H9 (cell line): ENCODE data around the gene TUBB4B. TPM values are rescaled to one million over a fixed set of nuclear protein-coding genes. Genes with fewer than 3 reads are reported as not detected.

Source experiments
- DNase-seq: peaks from one replicate; pipeline ENCODE4 v3.0.0-alpha.2; 2017
- H2AFZ ChIP-seq: one replicate; pipeline ENCODE4 v1.6.1; 2013; ENCODE audit warnings: mild to moderate bottlenecking, low read length, control low read depth, moderate library complexity
- H2AK5ac ChIP-seq: 2 replicates; pipeline ENCODE4 v1.6.1; 2013; ENCODE audit warnings: low read length, control low read depth, mixed read lengths; ENCODE audit not compliant: insufficient read length
- H2BK120ac ChIP-seq: one replicate; pipeline ENCODE4 v1.6.1; 2013; ENCODE audit warnings: low read depth, mild to moderate bottlenecking, low read length, control low read depth, inconsistent platforms; ENCODE audit not compliant: poor library complexity, severe bottlenecking
- H2BK12ac ChIP-seq: 2 replicates; pipeline ENCODE4 v1.6.1; 2013; ENCODE audit warnings: low read length, control low read depth, mixed read lengths, low read depth; ENCODE audit not compliant: insufficient read length
- H2BK15ac ChIP-seq: 2 replicates; pipeline ENCODE4 v1.6.1; 2013; ENCODE audit warnings: low read depth, low read length, control low read depth
- H2BK20ac ChIP-seq: one replicate; pipeline ENCODE4 v1.6.1; 2013; ENCODE audit warnings: low read depth, mild to moderate bottlenecking, low read length, control low read depth, inconsistent platforms; ENCODE audit not compliant: poor library complexity, severe bottlenecking
- H2BK5ac ChIP-seq: 2 replicates; pipeline ENCODE4 v1.6.1; 2013; ENCODE audit warnings: low read length, control low read depth, mixed read lengths; ENCODE audit not compliant: insufficient read length
- H3K14ac ChIP-seq: 2 replicates; pipeline ENCODE4 v1.6.1; 2013; ENCODE audit warnings: low read length, control low read depth; ENCODE audit not compliant: insufficient read depth
- H3K18ac ChIP-seq: 2 replicates; pipeline ENCODE4 v1.6.1; 2013; ENCODE audit warnings: low read depth, mild to moderate bottlenecking, mixed read lengths, low read length, control low read depth; ENCODE audit not compliant: insufficient read length
- H3K23ac ChIP-seq: 2 replicates; pipeline ENCODE4 v1.6.1; 2013; ENCODE audit warnings: low read length, control low read depth, mixed read lengths, low read depth; ENCODE audit not compliant: insufficient read length
- H3K23me2 ChIP-seq: 2 replicates; pipeline ENCODE4 v1.6.1; 2013; ENCODE audit warnings: low read depth, mild to moderate bottlenecking, mixed read lengths, low read length, control low read depth; ENCODE audit not compliant: insufficient read length, poor library complexity, severe bottlenecking
- H3K27ac ChIP-seq: 2 replicates; pipeline ENCODE4 v1.5.1; 2013; ENCODE audit warnings: low read length, control low read depth, mixed read lengths, low read depth; ENCODE audit not compliant: insufficient read length
- H3K27me3 ChIP-seq: 2 replicates; pipeline ENCODE4 v1.6.1; 2013; ENCODE audit warnings: low read length, control low read depth, inconsistent platforms; ENCODE audit not compliant: insufficient read depth
- H3K4ac ChIP-seq: 2 replicates; pipeline ENCODE4 v1.6.1; 2013; ENCODE audit warnings: low read depth, mild to moderate bottlenecking, control low read depth, inconsistent platforms, low read length, moderate library complexity
- H3K4me1 ChIP-seq: 2 replicates; pipeline ENCODE4 v1.6.1; 2013; ENCODE audit warnings: low read length, control low read depth, inconsistent platforms; ENCODE audit not compliant: insufficient read depth
- H3K4me2 ChIP-seq: 2 replicates; pipeline ENCODE4 v1.6.1; 2013; ENCODE audit warnings: low read length, control low read depth, mixed read lengths; ENCODE audit not compliant: insufficient read length, insufficient read depth
- H3K56ac ChIP-seq: 2 replicates; pipeline ENCODE4 v1.6.1; 2013; ENCODE audit warnings: low read depth, mild to moderate bottlenecking, mixed read lengths, low read length, control low read depth; ENCODE audit not compliant: insufficient read length
- H3K79me1 ChIP-seq: 2 replicates; pipeline ENCODE4 v1.6.1; 2013; ENCODE audit warnings: low read depth, mild to moderate bottlenecking, moderate library complexity, low read length, control low read depth, inconsistent platforms; ENCODE audit not compliant: insufficient read depth, poor library complexity, severe bottlenecking
- H3K79me2 ChIP-seq: 2 replicates; pipeline ENCODE4 v1.6.1; 2013; ENCODE audit warnings: low read length, control low read depth, inconsistent platforms; ENCODE audit not compliant: insufficient read depth
- H3K9ac ChIP-seq: 2 replicates; pipeline ENCODE4 v1.6.1; 2013; ENCODE audit warnings: low read length, control low read depth, mixed read lengths; ENCODE audit not compliant: insufficient read length; ENCODE audit errors: extremely low read depth
- H3K9me3 ChIP-seq: one replicate; pipeline ENCODE4 v1.6.1; 2013; ENCODE audit warnings: low read depth, low read length, inconsistent platforms; ENCODE audit not compliant: control insufficient read depth
- H3T11ph ChIP-seq: one replicate; pipeline ENCODE4 v1.6.1; 2013; ENCODE audit warnings: mild to moderate bottlenecking, low read length, control low read depth, inconsistent platforms
- H4K20me1 ChIP-seq: one replicate; pipeline ENCODE4 v1.6.1; 2013; ENCODE audit not compliant: control insufficient read depth, insufficient read length, insufficient read depth
- H4K5ac ChIP-seq: 2 replicates; pipeline ENCODE4 v1.6.1; 2013; ENCODE audit warnings: low read depth, mild to moderate bottlenecking, mixed read lengths, low read length, control low read depth; ENCODE audit not compliant: insufficient read length
- H4K8ac ChIP-seq: replicated peaks from 2 replicates; pipeline ENCODE4 v1.6.1; 2013; ENCODE audit warnings: low read length, control low read depth, mixed read lengths, low read depth; ENCODE audit not compliant: insufficient read length
- H4K91ac ChIP-seq: 2 replicates; pipeline ENCODE4 v1.6.1; 2013; ENCODE audit warnings: low read depth, mild to moderate bottlenecking, moderate library complexity, mixed read lengths, low read length, control low read depth; ENCODE audit not compliant: insufficient read length
- H3K27ac Mint-ChIP-seq, 3 experiments: 2 replicates in 2 of 3; 3 replicates in 1 of 3; pipeline ENCODE4 v1.8.0; 2020 to 2021; ENCODE audit warnings: mixed read lengths in 3 of 3, mild to moderate bottlenecking in 1 of 3, moderate library complexity in 1 of 3
- H3K27me3 Mint-ChIP-seq: 2 replicates; pipeline ENCODE4 v1.8.0; 2021; ENCODE audit warnings: low read depth, mild to moderate bottlenecking, moderate library complexity, mixed read lengths
- H3K36me3 Mint-ChIP-seq, 3 experiments: 2 replicates in 2 of 3; 3 replicates in 1 of 3; pipeline ENCODE4 v1.8.0; 2020 to 2021; ENCODE audit warnings: low read depth in 3 of 3, mixed read lengths in 3 of 3; ENCODE audit not compliant: insufficient read depth in 1 of 3
- H3K4me1 Mint-ChIP-seq, 2 experiments: 2 replicates each; pipeline ENCODE4 v1.8.0; 2020; ENCODE audit warnings: mixed read lengths in 2 of 2
- H3K4me3 Mint-ChIP-seq, 2 experiments: 2 replicates in 1 of 2; 3 replicates in 1 of 2; pipeline ENCODE4 v1.8.0; 2020 to 2021; ENCODE audit warnings: mild to moderate bottlenecking in 2 of 2, mixed read lengths in 2 of 2, moderate library complexity in 1 of 2
- H3K9me3 Mint-ChIP-seq, 2 experiments: 2 replicates in 1 of 2; 3 replicates in 1 of 2; pipeline ENCODE4 v1.8.0; 2020; ENCODE audit warnings: mild to moderate bottlenecking in 2 of 2, mixed read lengths in 2 of 2, moderate library complexity in 1 of 2
- CTCF ChIP-seq: fragments of 200-600 bp; sonication (generic); conservative IDR thresholded peaks from 3 replicates; pipeline ENCODE4 v1.8.0; 2021; ENCODE audit warnings: antibody characterized with exemption, mild to moderate bottlenecking
- WGBS: extraction: QIAGEN DNeasy Blood & Tissue Kit; methylation state at CpG from one replicate; pipeline ENCODE4 v1.1.7; 2013; ENCODE audit warnings: missing lambda C conversion rate, low lambda C conversion rate, mixed read lengths; ENCODE audit not compliant: insufficient read length; ENCODE audit errors: extremely low coverage; 5-methylcytosine and 5-hydroxymethylcytosine counted together
- total RNA-seq: library from RNA; stranded (reverse); gene quantifications from 2 replicates; pipeline ENCODE4 v1.2.1, GENCODE V29; 2021

The TUBB4B gene
- total RNA-seq, 1 experiment from 2014 or later = 378 TPM

GRCh38 chr9:137204731-137205125 is 36.4 kb upstream of the TUBB4B start:
- TF ChIP-seq CTCF = no peak
- Histone ChIP-seq H3K9me3 (no peaks in the 10 kb centered on the region), H2BK12ac (no peak overlapping the region), H3K23me2 (peaks cover 8% of the 10 kb centered on the region), H4K20me1 (no peaks in the 10 kb centered on the region), H4K5ac (no peak overlapping the region), H4K91ac (no peak overlapping the region), H3K23ac (no peak overlapping the region), H2BK15ac (no peak overlapping the region), H2AFZ (no peak overlapping the region), H3K14ac (no peak overlapping the region), H2AK5ac (no peak overlapping the region), H3K79me1 (peaks cover 19% of the 10 kb centered on the region), H3K4me1 (no peaks in the 10 kb centered on the region; the same call in 1 of the 2 replicates), H3K18ac (no peak overlapping the region), H3T11ph (no peak overlapping the region), H3K4ac (no peak overlapping the region), H3K4me2 (peak overlapping the region; percentile 68), H3K27ac (no peak overlapping the region), H3K79me2 (peaks cover 13% of the 10 kb centered on the region; the same call in 1 of the 2 replicates), H2BK120ac (no peak overlapping the region), H3K9ac (peak overlapping the region; percentile 70), H4K8ac (no peak overlapping the region), H2BK20ac (no peak overlapping the region), H3K56ac (no peak overlapping the region), H3K27me3 (no peaks in the 10 kb centered on the region), H2BK5ac (no peak overlapping the region)
- Mint-ChIP-seq H3K9me3 (no peaks in the 10 kb centered on the region), H3K27ac (peak overlapping the region; percentile 81 to 97 (median 90); a peak in 5 of 7 replicates), H3K4me3 (peak overlapping the region; percentile 93 to 99), H3K4me1 (peaks cover 25 to 33% of the 10 kb centered on the region in 2 experiments), H3K36me3 (peaks cover 6 to 32% (median 24%) of the 10 kb centered on the region in 3 experiments), H3K27me3 (no peaks in the 10 kb centered on the region)
- no CpG with 5 or more reads among the region's 21 CpGs for WGBS
- no peak for DNase-seq
